ENCODE results near the gene GOLM1. TPM values are rescaled to one million over a fixed set of nuclear protein-coding genes. Genes with fewer than 3 reads are reported as not detected.

The GOLM1 gene
- total and polyA plus RNA-seq, 9 of the 15 experiments (the other 6 are each of a cell fraction or from before 2014, with no cell fraction given), result 0.09 to 0.96 (median 0.40) TPM; not detected in 4

GRCh38 chr9:86020731-86021130, 78.6 kb downstream of the GOLM1 start:
- Histone ChIP-seq H3K9me1 (ENCODE audit: control insufficient read depth, insufficient read depth, low read length) (no peaks in the 10 kb centered on the region), H3K36me3 (ENCODE audit: control insufficient read depth, insufficient read depth, low read length) (peaks cover 66% of the 10 kb centered on the region; the same call in 2 of the 3 replicates), H3K4me3 (no peak overlapping the region), H3K27me3 (ENCODE audit: control insufficient read depth in 2 of 2, insufficient read depth in 2 of 2, low read length in 2 of 2) (no peaks in the 10 kb centered on the region), H3K4me2 (ENCODE audit: insufficient read depth, low read length) (no peak overlapping the region), H2AFZ (ENCODE audit: low read depth, low read length) (no peak overlapping the region), H4K20me1 (replicated peaks; ENCODE audit: control insufficient read depth, insufficient read depth, low read length) (no peaks in the 10 kb centered on the region), H3K9me3 (replicated peaks; ENCODE audit: control insufficient read depth, insufficient read depth, low read depth, low read length) (no peaks in the 10 kb centered on the region), H3K4me1 (replicated peaks in 1 of 2; ENCODE audit: control insufficient read depth in 2 of 2, insufficient read depth in 2 of 2, low read length in 2 of 2) (no peaks in the 10 kb centered on the region), H3K79me2 (ENCODE audit: control insufficient read depth, insufficient read depth, low read length) (no peaks in the 10 kb centered on the region), H3K27ac (ENCODE audit: extremely low read depth, low read depth, low read length) (no peak overlapping the region), H3K9ac (ENCODE audit: insufficient read depth in 1 of 2, low read depth in 2 of 2, low read length in 2 of 2) (no peak overlapping the region)
- no peak for DNase-seq (ENCODE audit: extremely low read depth in 1 of 4, low spot score in 3 of 4)
- TF ChIP-seq ARHGAP35 (IDR thresholded peaks at IDR 0.05; ENCODE audit: partially characterized antibody) (no peak), ZNF3 (CRISPR knock-in tag; IDR thresholded peaks at IDR 0.05) (no peak), E4F1 (CRISPR knock-in tag; IDR thresholded peaks at IDR 0.05; ENCODE audit: borderline replicate concordance) (no peak), SRSF7 (optimal IDR thresholded peaks at IDR 0.05; ENCODE audit: low read depth, low read length) (no peak), PHB2 (IDR thresholded peaks at IDR 0.05; ENCODE audit: low read depth) (no peak), NCOA2 (IDR thresholded peaks at IDR 0.05; ENCODE audit: partially characterized antibody in 2 of 2) (no peak), MCM3 (IDR thresholded peaks at IDR 0.05) (no peak), ZNF436 (CRISPR knock-in tag; IDR thresholded peaks at IDR 0.05) (no peak), ZNF717 (CRISPR knock-in tag; IDR thresholded peaks at IDR 0.05) (no peak), TOE1 (IDR thresholded peaks at IDR 0.05; ENCODE audit: borderline replicate concordance) (no peak), TOE1 (CRISPR knock-in tag; IDR thresholded peaks at IDR 0.05; ENCODE audit: borderline replicate concordance, low read depth) (no peak), TRIM24 (IDR thresholded peaks at IDR 0.05) (no peak), SRSF3 (IDR thresholded peaks at IDR 0.05; ENCODE audit: insufficient read depth, low read length) (no peak), ZFP30 (CRISPR knock-in tag; IDR thresholded peaks at IDR 0.05; ENCODE audit: borderline replicate concordance) (no peak), NR2F6 (CRISPR knock-in tag; IDR thresholded peaks at IDR 0.05) (no peak), NFE2 (IDR thresholded peaks at IDR 0.05; ENCODE audit: low read depth) (no peak), ZNF140 (CRISPR knock-in tag; IDR thresholded peaks at IDR 0.05) (no peak), ZNF384 (IDR thresholded peaks at IDR 0.05; ENCODE audit: low read depth, low read length) (no peak)
- FAIRE-seq, result no peak
- POLR2A ChIA-PET, result no interaction called here
- CTCF ChIA-PET (ENCODE audit: low intra/inter-chr PET ratio), result no interaction called here
- no peak for ATAC-seq
- intact Hi-C loops (cut with micrococcal nuclease) (no loop called here), in situ Hi-C loops (cut with MboI) (no loop called here)
- BruUV-seq (replicated peaks), result no TSS peak
- WGBS (ENCODE audit: insufficient coverage, low coverage, missing lambda C conversion rate), result no CpG with 5 or more reads among the region's 1 CpG

Data from K562 (cell line).